ENCODE results near the gene TRIM15. TPM values are rescaled to one million over a fixed set of nuclear protein-coding genes. Genes with fewer than 3 reads are reported as not detected.
"Not testable (repeated sequence)": the region's sequence is repeated elsewhere in the genome, so short reads cannot be mapped to it uniquely, and the experiment has no call there.

TRIM15 gene
- total RNA-seq, 2 donors from 2014 or later, result not detected

DNA sequence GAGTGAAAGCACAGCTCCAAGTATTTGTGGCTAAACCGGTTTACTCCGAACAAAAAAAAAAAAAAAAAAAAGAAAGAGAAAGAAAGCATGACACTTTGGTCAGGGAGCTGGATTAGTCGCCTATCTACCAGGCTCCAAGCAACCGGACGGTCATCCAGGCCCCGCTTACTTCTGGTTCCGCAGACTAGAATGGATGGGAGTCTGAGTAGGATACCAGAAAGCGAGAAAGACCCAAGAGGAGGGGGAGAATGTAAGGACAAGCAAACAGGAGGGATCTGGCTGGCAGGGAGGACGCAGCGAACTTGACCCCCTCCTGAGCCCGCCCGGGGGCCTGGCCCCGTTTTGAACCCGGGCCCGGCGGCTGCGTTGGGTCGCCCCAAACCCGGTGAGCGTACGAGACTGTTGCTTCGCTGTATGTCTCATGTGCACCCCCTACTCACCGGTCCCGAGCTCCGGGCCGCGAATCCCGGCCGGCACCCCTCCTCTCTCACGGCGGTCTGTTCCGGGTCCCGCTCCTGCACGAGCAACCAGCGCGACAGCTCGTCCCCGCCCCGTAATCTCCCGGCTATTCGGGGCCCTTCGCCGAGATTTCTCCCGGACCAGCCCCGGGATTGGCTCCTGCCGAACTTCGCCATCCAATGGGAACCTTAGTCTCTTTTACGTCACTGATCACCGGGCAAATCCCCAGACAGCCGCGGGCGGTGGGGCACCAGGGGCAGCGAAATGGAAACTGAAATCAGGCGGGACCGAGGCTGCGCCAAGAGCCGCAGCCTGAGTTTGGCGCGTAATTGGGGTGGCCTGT, 49.7 kb downstream of the TRIM15 start, which contains the start of gene TRIM26:
TRIM26 (minus strand) TSS at position 542 of the 802 bp plus-strand sequence. CDS start 14,303 bp downstream, outside the sequence.
- peaks cover 36% of the 10 kb centered on the region for H3K36me3 Mint-ChIP-seq (ENCODE audit: low read depth)
- H3K4me3 Mint-ChIP-seq, result peak within 1 kb of the TSS; percentile 92
- no peaks in the 10 kb centered on the region for H3K27me3 Mint-ChIP-seq
- no peaks in the 10 kb centered on the region for H3K9me3 Mint-ChIP-seq
- peaks cover 45% of the 10 kb centered on the region for H3K4me1 Mint-ChIP-seq
- H3K27ac Mint-ChIP-seq, result peak within 1 kb of the TSS; percentile 98
- ATAC-seq (replicated peaks), result peak; percentile 90

DNA sequence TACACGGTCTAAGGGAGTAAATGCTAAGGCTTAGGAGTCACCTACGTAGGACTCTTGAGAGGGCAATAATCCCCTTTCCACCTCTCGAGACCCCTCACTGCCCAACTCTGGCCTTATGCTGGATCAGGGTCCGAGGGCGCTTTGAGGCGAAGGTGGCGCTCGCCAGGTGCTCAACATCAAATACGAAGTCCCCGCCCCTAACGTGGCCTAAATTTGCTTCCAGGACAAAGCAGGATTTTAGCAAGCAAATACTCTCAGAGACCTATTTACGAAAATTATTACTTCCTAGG, 50.3 kb downstream of the TRIM15 start:
- Mint-ChIP-seq H3K36me3 (ENCODE audit: low read depth) (peaks cover 31% of the 10 kb centered on the region), H3K4me3 (peak overlapping the region; percentile 92), H3K4me1 (peaks cover 41% of the 10 kb centered on the region), H3K27ac (peak overlapping the region; percentile 98), H3K9me3 (no peaks in the 10 kb centered on the region), H3K27me3 (no peaks in the 10 kb centered on the region)
- no peak for ATAC-seq (replicated peaks)

DNA sequence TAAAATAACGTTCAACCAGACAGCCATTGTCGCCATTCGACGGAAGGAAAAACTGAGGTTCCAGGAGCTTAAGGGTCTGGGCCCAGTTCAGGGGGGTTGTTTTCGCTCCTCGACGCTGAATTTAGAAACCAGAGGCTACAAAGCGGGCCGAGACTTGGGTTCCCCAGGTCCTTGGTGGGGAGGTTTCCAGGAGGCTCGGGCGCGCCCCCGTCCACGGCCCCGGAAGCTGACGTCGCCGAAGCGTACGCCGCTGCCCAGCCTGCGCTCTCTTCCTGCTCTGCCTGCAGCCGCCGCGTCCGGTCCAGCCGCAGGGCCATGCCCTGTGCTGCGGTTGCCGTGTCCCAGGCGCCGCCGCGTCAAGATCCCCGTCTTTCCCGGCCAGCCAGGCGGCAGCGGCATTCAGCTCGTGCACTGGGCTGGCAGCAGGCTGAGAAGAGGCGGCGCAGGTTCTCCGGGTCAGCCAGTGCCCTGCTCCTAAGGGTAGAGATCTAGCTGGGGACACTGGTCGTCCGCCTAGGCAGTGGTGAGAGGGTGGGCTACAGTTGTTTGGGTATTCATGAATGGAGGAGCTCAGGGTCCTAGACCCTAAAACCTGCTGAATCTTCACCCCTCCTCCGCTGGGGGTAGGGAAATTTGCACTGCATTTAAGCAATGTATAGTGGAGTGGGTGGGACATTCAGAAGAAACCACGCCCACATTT, 50.8 kb downstream of the TRIM15 start:
- Mint-ChIP-seq H3K9me3 (no peaks in the 10 kb centered on the region), H3K4me1 (peaks cover 37% of the 10 kb centered on the region), H3K36me3 (ENCODE audit: low read depth) (peaks cover 26% of the 10 kb centered on the region), H3K27me3 (no peaks in the 10 kb centered on the region), H3K27ac (peak overlapping the region; percentile 98), H3K4me3 (peak overlapping the region; percentile 92)
- peak; percentile 74 for ATAC-seq (replicated peaks)

DNA sequence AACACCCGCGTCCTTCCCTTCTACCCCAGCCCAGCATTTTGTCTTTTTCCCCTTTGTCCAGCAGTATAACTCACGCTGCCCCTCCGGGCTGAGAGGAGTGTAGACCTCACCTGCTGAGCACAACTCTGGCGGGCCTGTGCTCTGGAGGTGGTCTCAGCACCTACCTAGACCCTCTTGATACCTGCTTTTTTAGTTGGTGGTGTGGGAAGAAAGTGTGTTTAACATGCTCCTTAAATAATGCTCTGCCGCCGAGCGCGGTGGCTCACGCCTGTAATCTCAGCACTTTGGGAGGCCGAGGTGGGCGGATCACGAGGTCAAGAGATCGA, 51.3 kb downstream of the TRIM15 start:
- ATAC-seq (replicated peaks), result no peak
- H3K4me3 Mint-ChIP-seq, result peak overlapping the region; percentile 92
- no peaks in the 10 kb centered on the region for H3K27me3 Mint-ChIP-seq
- H3K36me3 Mint-ChIP-seq (ENCODE audit: low read depth), result peaks cover 25% of the 10 kb centered on the region
- no peaks in the 10 kb centered on the region for H3K9me3 Mint-ChIP-seq
- H3K27ac Mint-ChIP-seq, result peak overlapping the region; percentile 98
- H3K4me1 Mint-ChIP-seq, result peaks cover 42% of the 10 kb centered on the region

DNA sequence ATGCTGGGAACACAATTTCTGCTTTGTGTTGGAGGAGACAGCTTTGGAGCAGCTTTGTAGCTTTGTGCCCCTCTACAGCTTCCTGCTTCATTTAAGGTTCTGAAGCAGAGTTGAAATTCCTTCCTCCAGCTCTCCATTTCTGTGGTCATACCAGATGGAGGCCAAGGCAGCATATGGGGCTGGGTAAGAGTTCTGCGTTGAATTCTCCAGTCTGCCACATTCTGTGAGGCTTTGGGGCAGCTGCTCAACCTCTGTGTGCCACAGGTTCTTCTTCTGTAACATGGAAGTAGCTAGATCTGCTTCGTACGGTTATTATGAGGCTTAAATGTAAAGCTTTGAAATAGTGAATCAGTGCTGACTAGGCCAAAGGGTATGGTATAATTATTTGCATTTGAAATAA, 52.8 kb downstream of the TRIM15 start:
- no peak overlapping the region for H3K4me3 Mint-ChIP-seq

DNA sequence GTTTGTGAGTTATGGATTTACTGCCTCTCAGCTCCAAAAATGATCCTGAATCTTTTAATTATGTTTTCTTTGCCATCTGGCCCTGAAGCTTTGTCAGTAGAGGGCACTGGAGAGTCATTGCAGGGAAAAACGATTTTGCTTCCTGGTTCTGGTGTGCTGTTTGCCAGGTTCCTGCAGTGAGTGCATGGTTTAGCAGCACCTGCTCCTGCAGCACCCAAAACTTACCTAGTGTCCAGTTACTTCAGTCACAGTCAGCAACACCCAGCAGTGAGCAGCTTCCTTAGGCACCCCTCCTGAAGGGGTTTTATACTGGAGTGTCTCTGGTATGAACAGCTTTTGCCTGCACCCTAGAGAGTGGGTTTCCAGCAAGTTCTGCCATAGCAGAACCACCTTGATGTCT, 55.9 kb downstream of the TRIM15 start:
- no peak overlapping the region for H3K4me3 Mint-ChIP-seq
- no peaks in the 10 kb centered on the region for H3K36me3 Mint-ChIP-seq (ENCODE audit: low read depth)
- H3K9me3 Mint-ChIP-seq, result peaks cover 4% of the 10 kb centered on the region
- peaks cover 16% of the 10 kb centered on the region for H3K4me1 Mint-ChIP-seq
- no peak overlapping the region for H3K27ac Mint-ChIP-seq
- H3K27me3 Mint-ChIP-seq, result no peaks in the 10 kb centered on the region
- ATAC-seq (replicated peaks), result peak; percentile 74

More for the DNA sequence above, 52.8 kb downstream of the TRIM15 start:
- no peak for ATAC-seq (replicated peaks)
- H3K36me3 Mint-ChIP-seq (ENCODE audit: low read depth), result peaks cover 10% of the 10 kb centered on the region
- no peaks in the 10 kb centered on the region for H3K27me3 Mint-ChIP-seq
- H3K27ac Mint-ChIP-seq, result no peak overlapping the region
- H3K9me3 Mint-ChIP-seq, result no peaks in the 10 kb centered on the region
- H3K4me1 Mint-ChIP-seq, result peaks cover 28% of the 10 kb centered on the region

DNA sequence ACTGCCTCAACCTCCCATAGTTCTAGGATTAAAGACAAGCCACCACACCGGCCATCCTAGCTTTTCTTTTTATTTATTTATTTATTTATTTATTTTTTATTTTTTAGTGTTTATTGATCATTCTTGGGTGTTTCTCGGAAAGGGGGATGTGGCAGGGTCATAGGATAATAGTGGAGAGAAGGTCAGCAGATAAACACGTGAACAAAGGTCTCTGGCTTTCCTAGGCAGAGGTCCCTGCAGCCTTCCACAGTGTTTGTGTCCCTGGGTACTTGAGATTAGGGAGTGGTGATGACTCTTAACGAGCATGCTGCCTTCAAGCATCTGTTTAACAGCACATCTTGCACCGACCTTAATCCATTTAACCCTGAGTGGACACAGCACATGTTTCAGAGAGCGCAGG, 58.0 kb downstream of the TRIM15 start:
- ATAC-seq (replicated peaks); H3K9me3 Mint-ChIP-seq; H3K27ac Mint-ChIP-seq; H3K36me3 Mint-ChIP-seq (ENCODE audit: low read depth); H3K4me1 Mint-ChIP-seq; H3K4me3 Mint-ChIP-seq; H3K27me3 Mint-ChIP-seq: not testable (repeated sequence)

DNA sequence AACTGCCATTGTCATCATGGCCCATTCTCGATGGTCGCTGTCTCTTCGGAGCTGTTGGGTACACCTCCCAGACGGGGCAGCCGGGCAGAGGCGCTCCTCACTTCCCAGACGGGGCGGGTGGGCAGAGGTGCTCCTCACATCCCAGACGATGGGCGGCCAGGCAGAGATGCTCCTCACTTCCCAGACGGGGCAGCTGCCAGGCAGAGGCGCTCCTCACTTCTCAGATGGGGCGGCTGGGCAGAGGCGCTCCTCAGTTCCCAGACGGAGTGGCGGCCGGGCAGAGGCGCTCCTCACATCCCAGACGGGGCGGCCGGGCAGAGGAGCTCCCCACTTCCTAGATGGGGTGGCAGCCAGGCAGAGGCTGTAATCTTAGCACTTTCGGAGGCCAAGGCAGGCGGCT, 58.6 kb downstream of the TRIM15 start:
- not testable (repeated sequence) for H3K36me3 Mint-ChIP-seq (ENCODE audit: low read depth); H3K4me1 Mint-ChIP-seq

More for the DNA sequence above, 58.6 kb downstream of the TRIM15 start:
- H3K9me3 Mint-ChIP-seq; H3K27me3 Mint-ChIP-seq; ATAC-seq (replicated peaks); H3K27ac Mint-ChIP-seq; H3K4me3 Mint-ChIP-seq: not testable (repeated sequence)

Other genes with a start within 250 kb of the TRIM15 start
- 1,000 to 10,000 TPM; 1,094 to 1,926 TPM for gene HLA-A, start 221.0 kb upstream of the TRIM15 start, total RNA-seq
- 10 to 100 TPM; 39.8 to 59.5 TPM for gene POLR1H, start 102.3 kb upstream of the TRIM15 start, total RNA-seq
- 10 to 100 TPM; 50.8 to 69.9 TPM for gene PPP1R11, start 96.3 kb upstream of the TRIM15 start, total RNA-seq
- gene RNF39, start 87.8 kb upstream of the TRIM15 start, total RNA-seq, result not detected
- not detected for gene TRIM31, start 50.5 kb upstream of the TRIM15 start, total RNA-seq
- gene TRIM40, start 27.4 kb upstream of the TRIM15 start, total RNA-seq, result not detected
- gene TRIM10, start 2.3 kb upstream of the TRIM15 start, total RNA-seq, result under 1 TPM in 1 of 2 donors, not detected in 1; 0.16 TPM
- 10 to 100 TPM; 37.6 to 67.0 TPM for gene TRIM26, start 49.9 kb downstream of the TRIM15 start, total RNA-seq
- 10 to 100 TPM; 12.4 to 16.1 TPM for gene TRIM39, start 163.4 kb downstream of the TRIM15 start, total RNA-seq
- gene RPP21, start 181.6 kb downstream of the TRIM15 start, total RNA-seq, result 10 to 100 TPM; 20.8 to 22.9 TPM

Measured in activated T-helper 17 cell treated with anti-CD3 and anti-CD28 coated beads, Interleukin-2, amount 50 U/mL, for 72 hours (primary cell).